Sigmoid colon (tissue), 3 donors: Measurements from ENCODE around the gene COPB1.

Source experiments
- POLR2A ChIP-seq, 2 donors: fragments of 450-650 bp; IDR thresholded peaks; one replicate each; pipeline ENCODE4 v1.6.1; 2016; ENCODE audit warnings: antibody characterized with exemption in 2 of 2, mild to moderate bottlenecking in 2 of 2, moderate library complexity in 2 of 2
- TF ChIP-seq, protein P1 (sequence below), 4 experiments: fragments of 450-650 bp in 3 of 4; fragments of 200-600 bp in 1 of 4; IDR thresholded peaks; one replicate each; pipeline ENCODE4 v1.5.1; 2016 to 2019; ENCODE audit warnings: antibody characterized with exemption in 4 of 4, mild to moderate bottlenecking in 3 of 4, moderate library complexity in 2 of 4

- no peak for TF ChIP-seq POLR2A (IDR thresholded peaks at IDR 0.05)
- TF ChIP-seq, protein P1, sequence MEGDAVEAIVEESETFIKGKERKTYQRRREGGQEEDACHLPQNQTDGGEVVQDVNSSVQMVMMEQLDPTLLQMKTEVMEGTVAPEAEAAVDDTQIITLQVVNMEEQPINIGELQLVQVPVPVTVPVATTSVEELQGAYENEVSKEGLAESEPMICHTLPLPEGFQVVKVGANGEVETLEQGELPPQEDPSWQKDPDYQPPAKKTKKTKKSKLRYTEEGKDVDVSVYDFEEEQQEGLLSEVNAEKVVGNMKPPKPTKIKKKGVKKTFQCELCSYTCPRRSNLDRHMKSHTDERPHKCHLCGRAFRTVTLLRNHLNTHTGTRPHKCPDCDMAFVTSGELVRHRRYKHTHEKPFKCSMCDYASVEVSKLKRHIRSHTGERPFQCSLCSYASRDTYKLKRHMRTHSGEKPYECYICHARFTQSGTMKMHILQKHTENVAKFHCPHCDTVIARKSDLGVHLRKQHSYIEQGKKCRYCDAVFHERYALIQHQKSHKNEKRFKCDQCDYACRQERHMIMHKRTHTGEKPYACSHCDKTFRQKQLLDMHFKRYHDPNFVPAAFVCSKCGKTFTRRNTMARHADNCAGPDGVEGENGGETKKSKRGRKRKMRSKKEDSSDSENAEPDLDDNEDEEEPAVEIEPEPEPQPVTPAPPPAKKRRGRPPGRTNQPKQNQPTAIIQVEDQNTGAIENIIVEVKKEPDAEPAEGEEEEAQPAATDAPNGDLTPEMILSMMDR (IDR thresholded peaks at IDR 0.05) = no peak
Measured at GRCh38 chr11:14420223-14420622, 79.4 kb downstream of the COPB1 start.
